Endothelial cell of hepatic sinusoid (primary cell): ENCODE data around the gene FBXO40.

Experiments
- in situ Hi-C: cut with HindIII; loops from 2 replicates; pipeline ENCODE4 v1.10.0; 2017; ENCODE audit warnings: low sequenced_read_pairs

The FBXO40 gene

GRCh38 chr3:121661376-121661775 is 68.2 kb downstream of the FBXO40 start:
- in situ Hi-C loops: no loop called here

- in situ Hi-C loops: no loop called here
Measured at GRCh38 chr3:121662742-121663141, 69.6 kb downstream of the FBXO40 start.

GRCh38 chr3:121663171-121663847 is 70.1 kb downstream of the FBXO40 start:
- in situ Hi-C loops: no loop called here

- in situ Hi-C loops: no loop called here
Measured at GRCh38 chr3:121665488-121665887, 72.3 kb downstream of the FBXO40 start.

GRCh38 chr3:121667333-121667732 is 74.2 kb downstream of the FBXO40 start:
- in situ Hi-C loops: no loop called here

- in situ Hi-C loops: no loop called here
Measured at GRCh38 chr3:121670676-121671075, 77.5 kb downstream of the FBXO40 start.

- in situ Hi-C loops: no loop called here
Measured at GRCh38 chr3:121677141-121677540, 84.0 kb downstream of the FBXO40 start.
